ENCODE measurements around the gene IRF2.
A peak's percentile ranks its signal among the peaks of the same experiment; 100 is the strongest.

The IRF2 gene

GRCh38 chr4:184406958-184407391 lies 67.4 kb downstream of the IRF2 start:
- DNase-seq, result no peak

- DNase-seq, result no peak
Measured at GRCh38 chr4:184404047-184404446, 70.3 kb downstream of the IRF2 start.

GRCh38 chr4:184403384-184403781 lies 71.0 kb downstream of the IRF2 start:
- DNase-seq, result no peak

- no peak for DNase-seq
Measured at GRCh38 chr4:184402740-184403383, 71.5 kb downstream of the IRF2 start.

- DNase-seq, result no peak
Measured at GRCh38 chr4:184402239-184402638, 72.1 kb downstream of the IRF2 start.

GRCh38 chr4:184401397-184402171 lies 72.8 kb downstream of the IRF2 start:
- peak; percentile 33 for DNase-seq

GRCh38 chr4:184400891-184401290 lies 73.5 kb downstream of the IRF2 start:
- DNase-seq, result no peak

- DNase-seq, result no peak
Measured at GRCh38 chr4:184400375-184400870, 73.9 kb downstream of the IRF2 start.

- no peak for DNase-seq
Measured at GRCh38 chr4:184399512-184399908, 74.8 kb downstream of the IRF2 start.

- DNase-seq, result no peak
Measured at GRCh38 chr4:184398741-184399511, 75.4 kb downstream of the IRF2 start.

- no peak for DNase-seq
Measured at GRCh38 chr4:184397516-184398163, 76.7 kb downstream of the IRF2 start.

GRCh38 chr4:184396570-184397515 lies 77.5 kb downstream of the IRF2 start:
- DNase-seq, result no peak

- peak; percentile 4 for DNase-seq
Measured at GRCh38 chr4:184395971-184396391, 78.4 kb downstream of the IRF2 start.

- no peak for DNase-seq
Measured at GRCh38 chr4:184395451-184395917, 78.9 kb downstream of the IRF2 start.

- DNase-seq, result no peak
Measured at GRCh38 chr4:184392748-184393559, 81.4 kb downstream of the IRF2 start.

GRCh38 chr4:184392316-184392715 lies 82.0 kb downstream of the IRF2 start:
- DNase-seq, result no peak

GRCh38 chr4:184389978-184390900 lies 84.1 kb downstream of the IRF2 start:
- no peak for DNase-seq

GRCh38 chr4:184388106-184388505 lies 86.2 kb downstream of the IRF2 start:
- no peak for DNase-seq

GRCh38 chr4:184387351-184387750 lies 87.0 kb downstream of the IRF2 start:
- no peak for DNase-seq

Measured in NCI-H2107 (cell line).